ENCODE data around the gene GLIS2.

GLIS2 gene

DNA sequence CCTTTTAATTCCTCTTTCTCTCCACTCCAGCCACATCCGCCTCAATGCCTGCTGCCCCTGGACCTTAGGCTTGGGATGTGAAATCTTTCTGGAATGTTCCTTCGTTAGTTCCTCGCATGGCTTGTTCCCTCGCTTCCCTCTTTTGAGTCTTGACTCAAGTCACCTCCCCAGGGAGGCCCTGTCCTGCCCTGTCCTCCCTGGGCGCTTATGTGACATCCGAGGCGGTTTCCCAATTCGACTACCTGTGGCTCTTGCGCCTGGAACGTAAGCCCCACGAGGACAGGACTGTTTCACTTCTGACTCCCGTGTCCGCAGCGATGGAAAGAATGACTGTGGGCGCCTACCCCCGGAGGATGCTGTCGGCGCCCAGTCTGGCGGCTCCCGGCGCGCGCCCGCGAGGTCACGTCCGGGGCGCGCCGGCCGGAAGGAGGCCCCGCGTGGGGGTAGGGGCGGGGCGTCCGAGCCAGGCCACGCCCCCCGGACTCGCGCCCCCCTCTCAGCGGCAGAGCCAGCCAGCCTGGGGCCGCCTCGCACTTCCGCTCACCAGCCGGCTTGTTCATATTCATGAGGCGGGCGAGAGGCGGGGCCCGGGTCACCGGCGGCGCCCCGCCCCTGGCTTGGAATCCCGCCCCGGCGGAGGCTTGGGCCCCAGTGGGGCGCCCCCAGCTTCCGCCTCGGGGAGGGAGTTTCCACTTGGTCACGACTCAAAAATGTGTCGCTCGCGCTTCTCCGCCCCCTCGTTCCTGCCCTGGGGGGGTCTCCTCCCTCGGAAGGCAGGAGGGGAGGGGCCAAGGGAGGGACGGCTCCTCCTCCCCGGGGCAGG is 8.4 kb upstream of the GLIS2 start (continued):
- TF ChIP-seq SALL2 (tag by site-specific recombination; IDR thresholded peaks at IDR 0.05; ENCODE audit: borderline replicate concordance) (no peak), ZNF133 (tag by site-specific recombination; IDR thresholded peaks at IDR 0.05) (no peak), ZNF157 (tag by site-specific recombination; IDR thresholded peaks at IDR 0.05) (no peak), SETDB1 (IDR thresholded peaks at IDR 0.05; ENCODE audit: insufficient read length, low read length) (no peak), KLF1 (tag by site-specific recombination; IDR thresholded peaks at IDR 0.05) (peak; percentile 92), ZNF626 (tag by site-specific recombination; IDR thresholded peaks at IDR 0.05) (no peak), BCL11A (tag by site-specific recombination; IDR thresholded peaks at IDR 0.05; ENCODE audit: low read depth) (no peak), ZNF426 (tag by site-specific recombination; IDR thresholded peaks at IDR 0.05) (no peak), ZNF558 (tag by site-specific recombination; IDR thresholded peaks at IDR 0.05) (no peak), ZNF184 (tag by site-specific recombination; IDR thresholded peaks at IDR 0.05) (no peak), EGR2 (tag by site-specific recombination; IDR thresholded peaks at IDR 0.05; ENCODE audit: low read depth) (peak; percentile 48; the same call in 1 of the 2 replicates), ZNF174 (tag by site-specific recombination; IDR thresholded peaks at IDR 0.05) (no peak), ZFP41 (tag by site-specific recombination; IDR thresholded peaks at IDR 0.05; ENCODE audit: borderline replicate concordance) (no peak), ZBTB17 (tag by site-specific recombination; IDR thresholded peaks at IDR 0.05) (no peak), GLIS2 (tag by site-specific recombination; IDR thresholded peaks at IDR 0.05) (peak; percentile 84), FEZF1 (tag by site-specific recombination; IDR thresholded peaks at IDR 0.05) (no peak), ZNF292 (tag by site-specific recombination; IDR thresholded peaks at IDR 0.05; ENCODE audit: borderline replicate concordance, low read depth) (no peak), ZNF843 (tag by site-specific recombination; IDR thresholded peaks at IDR 0.05) (no peak), ZNF391 (tag by site-specific recombination; IDR thresholded peaks at IDR 0.05; ENCODE audit: borderline replicate concordance, low read depth) (no peak), KLF8 (tag by site-specific recombination; IDR thresholded peaks at IDR 0.05) (0 out of 2 replicates have a peak, but pooled peaks have one; percentile 46), ZBTB20 (tag by site-specific recombination; IDR thresholded peaks at IDR 0.05) (no peak), SP2 (tag by site-specific recombination; IDR thresholded peaks at IDR 0.05) (peak; percentile 82), ZNF629 (tag by site-specific recombination; IDR thresholded peaks at IDR 0.05) (0 out of 2 replicates have a peak, but pooled peaks have one; percentile 27), ZNF394 (tag by site-specific recombination; IDR thresholded peaks at IDR 0.05; ENCODE audit: borderline replicate concordance) (0 out of 2 replicates have a peak, but pooled peaks have one; percentile 29), ZFP69B (tag by site-specific recombination; IDR thresholded peaks at IDR 0.05) (no peak), ZNF660 (tag by site-specific recombination; IDR thresholded peaks at IDR 0.05) (no peak), ZNF548 (tag by site-specific recombination; IDR thresholded peaks at IDR 0.05) (no peak), ZNF701 (tag by site-specific recombination; IDR thresholded peaks at IDR 0.05) (no peak), GLIS1 (tag by site-specific recombination; IDR thresholded peaks at IDR 0.05) (peak; percentile 72)
- TF ChIP-seq, protein P1, sequence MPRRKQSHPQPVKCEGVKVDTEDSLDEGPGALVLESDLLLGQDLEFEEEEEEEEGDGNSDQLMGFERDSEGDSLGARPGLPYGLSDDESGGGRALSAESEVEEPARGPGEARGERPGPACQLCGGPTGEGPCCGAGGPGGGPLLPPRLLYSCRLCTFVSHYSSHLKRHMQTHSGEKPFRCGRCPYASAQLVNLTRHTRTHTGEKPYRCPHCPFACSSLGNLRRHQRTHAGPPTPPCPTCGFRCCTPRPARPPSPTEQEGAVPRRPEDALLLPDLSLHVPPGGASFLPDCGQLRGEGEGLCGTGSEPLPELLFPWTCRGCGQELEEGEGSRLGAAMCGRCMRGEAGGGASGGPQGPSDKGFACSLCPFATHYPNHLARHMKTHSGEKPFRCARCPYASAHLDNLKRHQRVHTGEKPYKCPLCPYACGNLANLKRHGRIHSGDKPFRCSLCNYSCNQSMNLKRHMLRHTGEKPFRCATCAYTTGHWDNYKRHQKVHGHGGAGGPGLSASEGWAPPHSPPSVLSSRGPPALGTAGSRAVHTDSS (tag by site-specific recombination; IDR thresholded peaks at IDR 0.05), result no peak
- TF ChIP-seq, protein P2, sequence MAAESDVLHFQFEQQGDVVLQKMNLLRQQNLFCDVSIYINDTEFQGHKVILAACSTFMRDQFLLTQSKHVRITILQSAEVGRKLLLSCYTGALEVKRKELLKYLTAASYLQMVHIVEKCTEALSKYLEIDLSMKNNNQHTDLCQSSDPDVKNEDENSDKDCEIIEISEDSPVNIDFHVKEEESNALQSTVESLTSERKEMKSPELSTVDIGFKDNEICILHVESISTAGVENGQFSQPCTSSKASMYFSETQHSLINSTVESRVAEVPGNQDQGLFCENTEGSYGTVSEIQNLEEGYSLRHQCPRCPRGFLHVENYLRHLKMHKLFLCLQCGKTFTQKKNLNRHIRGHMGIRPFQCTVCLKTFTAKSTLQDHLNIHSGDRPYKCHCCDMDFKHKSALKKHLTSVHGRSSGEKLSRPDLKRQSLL (tag by site-specific recombination; IDR thresholded peaks at IDR 0.05), result no peak
- TF ChIP-seq, protein P3, sequence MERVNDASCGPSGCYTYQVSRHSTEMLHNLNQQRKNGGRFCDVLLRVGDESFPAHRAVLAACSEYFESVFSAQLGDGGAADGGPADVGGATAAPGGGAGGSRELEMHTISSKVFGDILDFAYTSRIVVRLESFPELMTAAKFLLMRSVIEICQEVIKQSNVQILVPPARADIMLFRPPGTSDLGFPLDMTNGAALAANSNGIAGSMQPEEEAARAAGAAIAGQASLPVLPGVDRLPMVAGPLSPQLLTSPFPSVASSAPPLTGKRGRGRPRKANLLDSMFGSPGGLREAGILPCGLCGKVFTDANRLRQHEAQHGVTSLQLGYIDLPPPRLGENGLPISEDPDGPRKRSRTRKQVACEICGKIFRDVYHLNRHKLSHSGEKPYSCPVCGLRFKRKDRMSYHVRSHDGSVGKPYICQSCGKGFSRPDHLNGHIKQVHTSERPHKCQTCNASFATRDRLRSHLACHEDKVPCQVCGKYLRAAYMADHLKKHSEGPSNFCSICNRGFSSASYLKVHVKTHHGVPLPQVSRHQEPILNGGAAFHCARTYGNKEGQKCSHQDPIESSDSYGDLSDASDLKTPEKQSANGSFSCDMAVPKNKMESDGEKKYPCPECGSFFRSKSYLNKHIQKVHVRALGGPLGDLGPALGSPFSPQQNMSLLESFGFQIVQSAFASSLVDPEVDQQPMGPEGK (tag by site-specific recombination; IDR thresholded peaks at IDR 0.05), result peak; percentile 75
- TF ChIP-seq, protein P4, sequence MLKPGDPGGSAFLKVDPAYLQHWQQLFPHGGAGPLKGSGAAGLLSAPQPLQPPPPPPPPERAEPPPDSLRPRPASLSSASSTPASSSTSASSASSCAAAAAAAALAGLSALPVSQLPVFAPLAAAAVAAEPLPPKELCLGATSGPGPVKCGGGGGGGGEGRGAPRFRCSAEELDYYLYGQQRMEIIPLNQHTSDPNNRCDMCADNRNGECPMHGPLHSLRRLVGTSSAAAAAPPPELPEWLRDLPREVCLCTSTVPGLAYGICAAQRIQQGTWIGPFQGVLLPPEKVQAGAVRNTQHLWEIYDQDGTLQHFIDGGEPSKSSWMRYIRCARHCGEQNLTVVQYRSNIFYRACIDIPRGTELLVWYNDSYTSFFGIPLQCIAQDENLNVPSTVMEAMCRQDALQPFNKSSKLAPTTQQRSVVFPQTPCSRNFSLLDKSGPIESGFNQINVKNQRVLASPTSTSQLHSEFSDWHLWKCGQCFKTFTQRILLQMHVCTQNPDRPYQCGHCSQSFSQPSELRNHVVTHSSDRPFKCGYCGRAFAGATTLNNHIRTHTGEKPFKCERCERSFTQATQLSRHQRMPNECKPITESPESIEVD (tag by site-specific recombination; IDR thresholded peaks at IDR 0.05), result no peak
- TF ChIP-seq, protein P5, sequence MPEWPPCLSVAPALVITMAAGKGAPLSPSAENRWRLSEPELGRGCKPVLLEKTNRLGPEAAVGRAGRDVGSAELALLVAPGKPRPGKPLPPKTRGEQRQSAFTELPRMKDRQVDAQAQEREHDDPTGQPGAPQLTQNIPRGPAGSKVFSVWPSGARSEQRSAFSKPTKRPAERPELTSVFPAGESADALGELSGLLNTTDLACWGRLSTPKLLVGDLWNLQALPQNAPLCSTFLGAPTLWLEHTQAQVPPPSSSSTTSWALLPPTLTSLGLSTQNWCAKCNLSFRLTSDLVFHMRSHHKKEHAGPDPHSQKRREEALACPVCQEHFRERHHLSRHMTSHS (tag by site-specific recombination; IDR thresholded peaks at IDR 0.05), result no peak
